Stimulated activated effector memory CD8-positive, alpha-beta T cell treated with anti-CD3 and anti-CD28 coated beads, Interleukin-12 subunit alpha, Interleukin-12 subunit beta, amount 100 ng/mL, for 72 hours (primary cell): ENCODE results near the gene TRIB2.
A peak's percentile ranks its signal among the peaks of the same experiment; 100 is the strongest.

Experiments
- ATAC-seq: fragments of 150-1000 bp; cut with Tn5 transposase; 2 replicates; pipeline ENCODE4 v1.10.0; 2021
- DNase-seq, 2 donors: peaks; one replicate each; pipeline ENCODE4 v3.0.0; 2021 to 2022; ENCODE audit warnings: low spot score in 2 of 2
- H3K27ac Mint-ChIP-seq: one replicate; pipeline ENCODE4 v1.8.0; 2022; ENCODE audit warnings: mild to moderate bottlenecking, mixed read lengths
- H3K36me3 Mint-ChIP-seq: one replicate; pipeline ENCODE4 v1.8.0; 2022; ENCODE audit warnings: mild to moderate bottlenecking, mixed read lengths
- H3K4me1 Mint-ChIP-seq: one replicate; pipeline ENCODE4 v1.8.0; 2022; ENCODE audit warnings: mixed read lengths
- H3K4me3 Mint-ChIP-seq: one replicate; pipeline ENCODE4 v1.8.0; 2022; ENCODE audit warnings: mild to moderate bottlenecking, mixed read lengths
- H3K9me3 Mint-ChIP-seq: one replicate; pipeline ENCODE4 v1.8.0; 2022; ENCODE audit warnings: mixed read lengths

TRIB2 gene

GRCh38 chr2:12711339-12711738 lies 5.4 kb upstream of the TRIB2 start:
- Mint-ChIP-seq H3K9me3 (no peaks in the 10 kb centered on the region), H3K4me1 (peaks cover 53% of the 10 kb centered on the region), H3K4me3 (no peak overlapping the region), H3K36me3 (peaks cover 5% of the 10 kb centered on the region), H3K27ac (no peak overlapping the region)
- ATAC-seq (no peak), DNase-seq (peak in 1 of 2 donors; percentile 15)

GRCh38 chr2:12712881-12713280 lies 3.9 kb upstream of the TRIB2 start:
- H3K27ac Mint-ChIP-seq: no peak overlapping the region
- peaks cover 54% of the 10 kb centered on the region for H3K4me1 Mint-ChIP-seq
- DNase-seq (peak in 1 of 2 donors; percentile 32), ATAC-seq (no peak)
- no peak overlapping the region for H3K4me3 Mint-ChIP-seq
- no peaks in the 10 kb centered on the region for H3K9me3 Mint-ChIP-seq
- H3K36me3 Mint-ChIP-seq: peaks cover 13% of the 10 kb centered on the region

GRCh38 chr2:12714391-12715221 lies 2.1 kb upstream of the TRIB2 start:
- no peak overlapping the region for H3K4me3 Mint-ChIP-seq
- peaks cover 52% of the 10 kb centered on the region for H3K4me1 Mint-ChIP-seq
- H3K27ac Mint-ChIP-seq: no peak overlapping the region
- ATAC-seq: no peak
- peak in 1 of 2 donors; percentile 13 for DNase-seq
- H3K36me3 Mint-ChIP-seq: peaks cover 27% of the 10 kb centered on the region
- no peaks in the 10 kb centered on the region for H3K9me3 Mint-ChIP-seq

- Mint-ChIP-seq H3K9me3 (no peaks in the 10 kb centered on the region), H3K4me1 (peaks cover 52% of the 10 kb centered on the region), H3K36me3 (peaks cover 27% of the 10 kb centered on the region), H3K27ac (peak overlapping the region; percentile 88), H3K4me3 (peak overlapping the region; percentile 98)
- ATAC-seq (no peak), DNase-seq (peak in 1 of 2 donors; percentile 46)
Observed at GRCh38 chr2:12715258-12716031, 1.3 kb upstream of the TRIB2 start.

GRCh38 chr2:12716032-12716281 lies 779 bp upstream of the TRIB2 start:
- peak; percentile 66 to 82 for DNase-seq
- peaks cover 52% of the 10 kb centered on the region for H3K4me1 Mint-ChIP-seq
- H3K36me3 Mint-ChIP-seq: peaks cover 27% of the 10 kb centered on the region

GRCh38 chr2:12717191-12718014 lies 667 bp downstream of the TRIB2 start:
- Mint-ChIP-seq H3K4me3 (peak overlapping the region; percentile 98), H3K4me1 (peaks cover 64% of the 10 kb centered on the region), H3K36me3 (peaks cover 27% of the 10 kb centered on the region), H3K27ac (peak overlapping the region; percentile 88), H3K9me3 (no peaks in the 10 kb centered on the region)
- ATAC-seq (peak; percentile 46), DNase-seq (peak; percentile 32 to 73)

More at GRCh38 chr2:12716032-12716281, 779 bp upstream of the TRIB2 start:
- Mint-ChIP-seq H3K27ac (peak overlapping the region; percentile 88), H3K4me3 (peak overlapping the region; percentile 98), H3K9me3 (no peaks in the 10 kb centered on the region)
- ATAC-seq: peak; percentile 63

GRCh38 chr2:12718015-12718671 lies 1.4 kb downstream of the TRIB2 start:
- Mint-ChIP-seq H3K36me3 (peaks cover 27% of the 10 kb centered on the region), H3K27ac (peak overlapping the region; percentile 88), H3K4me3 (peak overlapping the region; percentile 98), H3K4me1 (peaks cover 71% of the 10 kb centered on the region), H3K9me3 (no peaks in the 10 kb centered on the region)
- ATAC-seq (peak; percentile 11), DNase-seq (peak in 1 of 2 donors; percentile 64)

- ATAC-seq (no peak), DNase-seq (no peak)
- Mint-ChIP-seq H3K36me3 (peaks cover 27% of the 10 kb centered on the region), H3K27ac (peak overlapping the region; percentile 88), H3K4me3 (peak overlapping the region; percentile 98), H3K9me3 (no peaks in the 10 kb centered on the region), H3K4me1 (peaks cover 77% of the 10 kb centered on the region)
Observed at GRCh38 chr2:12718711-12719399, 2.1 kb downstream of the TRIB2 start.

- Mint-ChIP-seq H3K36me3 (peaks cover 27% of the 10 kb centered on the region), H3K4me3 (peak overlapping the region; percentile 98), H3K27ac (peak overlapping the region; percentile 88), H3K4me1 (peaks cover 81% of the 10 kb centered on the region), H3K9me3 (no peaks in the 10 kb centered on the region)
- DNase-seq (no peak), ATAC-seq (no peak)
Observed at GRCh38 chr2:12719400-12720277, 2.9 kb downstream of the TRIB2 start.

- peaks cover 27% of the 10 kb centered on the region for H3K36me3 Mint-ChIP-seq
- no peak overlapping the region for H3K27ac Mint-ChIP-seq
- peaks cover 81% of the 10 kb centered on the region for H3K4me1 Mint-ChIP-seq
- H3K9me3 Mint-ChIP-seq: no peaks in the 10 kb centered on the region
- peak overlapping the region; percentile 98 for H3K4me3 Mint-ChIP-seq
- DNase-seq (no peak), ATAC-seq (no peak)
Observed at GRCh38 chr2:12720278-12720620, 3.5 kb downstream of the TRIB2 start.

GRCh38 chr2:12720754-12721378 lies 4.1 kb downstream of the TRIB2 start:
- Mint-ChIP-seq H3K27ac (no peak overlapping the region), H3K4me3 (peak overlapping the region; percentile 98)
- DNase-seq: no peak

GRCh38 chr2:12721566-12722446 lies 5.1 kb downstream of the TRIB2 start:
- ATAC-seq (peak; percentile 43), DNase-seq (no peak)
- H3K4me3 Mint-ChIP-seq: peak overlapping the region; percentile 98

More at GRCh38 chr2:12720754-12721378, 4.1 kb downstream of the TRIB2 start:
- no peak for ATAC-seq
- Mint-ChIP-seq H3K9me3 (no peaks in the 10 kb centered on the region), H3K36me3 (peaks cover 32% of the 10 kb centered on the region), H3K4me1 (peaks cover 81% of the 10 kb centered on the region)

More at GRCh38 chr2:12721566-12722446, 5.1 kb downstream of the TRIB2 start:
- H3K9me3 Mint-ChIP-seq: no peaks in the 10 kb centered on the region
- peaks cover 25% of the 10 kb centered on the region for H3K36me3 Mint-ChIP-seq
- no peak overlapping the region for H3K27ac Mint-ChIP-seq
- H3K4me1 Mint-ChIP-seq: peaks cover 83% of the 10 kb centered on the region
